ENCODE data around the gene LCN15. TPM values are rescaled to one million over a fixed set of nuclear protein-coding genes. Genes with fewer than 3 reads are reported as not detected.

The LCN15 gene
- total and polyA plus RNA-seq, 10 of the 15 experiments (the other 5 are each of a cell fraction or from before 2014, with no cell fraction given) = 0.37 to 0.50 TPM; not detected in 8

DNA sequence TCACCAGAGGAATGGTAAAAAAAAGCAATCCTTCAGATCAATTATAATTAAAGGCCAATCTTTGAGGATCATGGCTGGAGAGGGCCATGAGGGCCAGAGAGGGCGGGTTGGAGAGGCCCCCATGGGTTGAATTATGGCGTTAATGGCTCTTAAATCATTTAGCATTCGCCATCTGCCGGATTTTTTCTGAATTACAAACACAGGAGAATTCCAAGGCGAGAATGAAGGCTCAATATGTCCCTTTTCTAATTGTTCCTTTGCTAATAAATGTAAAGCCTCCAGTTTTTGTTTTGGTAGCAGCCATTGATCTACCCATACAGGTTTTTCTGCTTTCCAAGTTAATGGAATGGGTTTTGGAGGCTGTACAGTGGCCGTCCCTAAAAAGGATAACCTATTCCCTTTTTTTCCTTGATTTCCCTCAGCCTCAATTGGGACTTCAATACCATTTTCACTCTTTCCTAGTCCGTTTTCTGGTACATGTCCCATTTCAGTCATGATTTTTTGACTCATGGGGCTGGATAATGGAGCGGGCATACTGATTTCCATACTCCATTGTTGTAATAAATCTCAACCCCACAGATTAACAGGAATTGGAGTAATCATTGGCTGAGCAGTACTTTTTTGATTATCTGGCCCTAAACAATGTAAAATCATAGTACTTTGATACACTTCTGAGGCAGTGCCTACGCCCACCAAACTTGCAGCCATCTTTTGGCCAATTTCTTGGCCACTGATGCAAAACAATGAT, 20.1 kb upstream of the LCN15 start:
- H3K4me2 ChIP-seq (ENCODE audit: control insufficient read depth, insufficient read depth) = no peak overlapping the region
- TF ChIP-seq, protein P1, sequence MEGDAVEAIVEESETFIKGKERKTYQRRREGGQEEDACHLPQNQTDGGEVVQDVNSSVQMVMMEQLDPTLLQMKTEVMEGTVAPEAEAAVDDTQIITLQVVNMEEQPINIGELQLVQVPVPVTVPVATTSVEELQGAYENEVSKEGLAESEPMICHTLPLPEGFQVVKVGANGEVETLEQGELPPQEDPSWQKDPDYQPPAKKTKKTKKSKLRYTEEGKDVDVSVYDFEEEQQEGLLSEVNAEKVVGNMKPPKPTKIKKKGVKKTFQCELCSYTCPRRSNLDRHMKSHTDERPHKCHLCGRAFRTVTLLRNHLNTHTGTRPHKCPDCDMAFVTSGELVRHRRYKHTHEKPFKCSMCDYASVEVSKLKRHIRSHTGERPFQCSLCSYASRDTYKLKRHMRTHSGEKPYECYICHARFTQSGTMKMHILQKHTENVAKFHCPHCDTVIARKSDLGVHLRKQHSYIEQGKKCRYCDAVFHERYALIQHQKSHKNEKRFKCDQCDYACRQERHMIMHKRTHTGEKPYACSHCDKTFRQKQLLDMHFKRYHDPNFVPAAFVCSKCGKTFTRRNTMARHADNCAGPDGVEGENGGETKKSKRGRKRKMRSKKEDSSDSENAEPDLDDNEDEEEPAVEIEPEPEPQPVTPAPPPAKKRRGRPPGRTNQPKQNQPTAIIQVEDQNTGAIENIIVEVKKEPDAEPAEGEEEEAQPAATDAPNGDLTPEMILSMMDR (IDR thresholded peaks at IDR 0.05 in 2 of 3, conservative IDR thresholded peaks at IDR 0.05 in 1 of 3; ENCODE audit: control insufficient read depth in 2 of 3, extremely low read depth in 1 of 3, insufficient read depth in 1 of 3, low read depth in 3 of 3, low read length in 3 of 3) = peak; percentile 22 to 32 (median 27); a peak in 3 of 6 replicates
- TF ChIP-seq ZSCAN29 (IDR thresholded peaks at IDR 0.05) (no peak), YY1 (IDR thresholded peaks at IDR 0.05; ENCODE audit: low read depth, low read length) (0 out of 2 replicates have a peak, but pooled peaks have one; percentile 43), RAD21 (IDR thresholded peaks at IDR 0.05; ENCODE audit: insufficient read depth, low read depth, low read length) (0 out of 2 replicates have a peak, but pooled peaks have one; percentile 8), SUZ12 (IDR thresholded peaks at IDR 0.05; ENCODE audit: unreplicated experiment) (no peak), SMC3 (IDR thresholded peaks at IDR 0.05; ENCODE audit: borderline replicate concordance, low read length) (peak; percentile 41; the same call in 1 of the 2 replicates), HDAC2 (IDR thresholded peaks at IDR 0.05) (no peak), SP1 (IDR thresholded peaks at IDR 0.05; ENCODE audit: low read depth, low read length) (no peak)
- no peak overlapping the region for H3K27ac ChIP-seq (ENCODE audit: control insufficient read depth, insufficient read depth)
- peaks cover 3% of the 10 kb centered on the region for H3K4me1 ChIP-seq (ENCODE audit: control insufficient read depth, insufficient read depth, low read length)
- in situ Hi-C loops (cut with MboI) = no loop called here
- H2AFZ ChIP-seq (ENCODE audit: control insufficient read depth, low read depth, low read length) = no peak overlapping the region
- no peak overlapping the region for H3K4me3 ChIP-seq
- ATAC-seq (peak; percentile 65), DNase-seq (ENCODE audit: low read depth, low spot score) (no peak), FAIRE-seq (peak; percentile 54)
- ChIA-PET CTCF (interaction anchor here (0.7 to 13.1 kb wide), 7 partner anchors 15 to 283 kb away, joined by 3 to 163 read pairs (median 5); partner anchors contain the start of gene NPDC1), POLR2A (no interaction called here), SMC1A (ENCODE audit: uncharacterized antibody, unreplicated experiment) (interaction anchor here (0.7 to 0.9 kb wide), 2 partner anchors 18 to 54 kb away, joined by 3 to 4 read pairs; no protein-coding TSS in a partner anchor), RAD21 (ENCODE audit: unreplicated experiment) (interaction anchor here (0.6 to 1.0 kb wide), 4 partner anchors 18 to 251 kb away, joined by 3 to 4 read pairs (median 3); partner anchors contain the start of gene LCN15)
- intact Hi-C loops (cut with micrococcal nuclease; ENCODE audit: unreplicated experiment) = no loop called here
- WGBS (ENCODE audit: insufficient coverage, insufficient replicate concordance, low lambda C conversion rate, missing lambda C conversion rate) = 27% methylated on average over 9 of the region's 9 CpGs
- no peaks in the 10 kb centered on the region for H3K79me2 ChIP-seq (ENCODE audit: control insufficient read depth, insufficient read depth, low read length)
- no TSS peak for BruUV-seq (replicated peaks)
- H3K9ac ChIP-seq (ENCODE audit: control insufficient read depth, insufficient read depth, low read length) = no peak overlapping the region
- H4K20me1 ChIP-seq (ENCODE audit: control insufficient read depth, insufficient read depth) = no peaks in the 10 kb centered on the region
- no peaks in the 10 kb centered on the region for H3K9me3 ChIP-seq (replicated peaks; ENCODE audit: control insufficient read depth, insufficient read depth, low read length)
- no peaks in the 10 kb centered on the region for H3K36me3 ChIP-seq (ENCODE audit: control insufficient read depth in 2 of 2, insufficient read depth in 2 of 2, low read length in 1 of 2)
- H3K27me3 ChIP-seq (replicated peaks in 1 of 2; ENCODE audit: control insufficient read depth in 2 of 2, insufficient read depth in 2 of 2, low read length in 1 of 2) = peaks cover 0 to 1% of the 10 kb centered on the region in 2 experiments; a peak in 1 of 4 replicates
